Keratinocyte (primary cell): ENCODE data around the gene SH3RF2. TPM values are rescaled to one million over a fixed set of nuclear protein-coding genes. Genes with fewer than 3 reads are reported as not detected.

Experiments used
- DNase-seq: peaks from one replicate; pipeline ENCODE4 v3.0.0-alpha.2; 2011; ENCODE audit warnings: low read depth, missing footprints, low spot score
- FAIRE-seq: peaks from 2 replicates; lab custom pipeline; 2011; peaks lifted over from hg19 to GRCh38; lab: Jason Lieb, UNC
- H2AFZ ChIP-seq: 2 replicates; pipeline ENCODE4 v1.6.0; 2012; ENCODE audit warnings: low read length, control low read depth, inconsistent platforms; ENCODE audit not compliant: control insufficient read depth
- H3K27ac ChIP-seq: 2 replicates; pipeline ENCODE4 v1.5.1; 2011; ENCODE audit warnings: low read length; ENCODE audit not compliant: control insufficient read depth, insufficient read depth
- H3K27me3 ChIP-seq: 3 replicates; pipeline ENCODE4 v1.6.0; 2011; ENCODE audit warnings: low read length; ENCODE audit not compliant: control insufficient read depth, insufficient read depth; ENCODE audit errors: extremely low read depth
- H3K36me3 ChIP-seq, 2 experiments: 2 replicates in 1 of 2; 3 replicates in 1 of 2; pipeline ENCODE4 v1.5.1; 2011; ENCODE audit warnings: low read length in 2 of 2, mild to moderate bottlenecking in 1 of 2; ENCODE audit not compliant: control insufficient read depth in 2 of 2, insufficient read depth in 2 of 2; ENCODE audit errors: extremely low read depth in 1 of 2
- H3K4me1 ChIP-seq: 3 replicates; pipeline ENCODE4 v1.5.1; 2011; ENCODE audit warnings: low read length; ENCODE audit not compliant: control insufficient read depth, insufficient read depth; ENCODE audit errors: extremely low read depth
- H3K4me2 ChIP-seq: 3 replicates; pipeline ENCODE4 v1.6.0; 2011; ENCODE audit warnings: low read depth, low read length; ENCODE audit not compliant: control insufficient read depth, insufficient read depth; ENCODE audit errors: extremely low read depth
- H3K4me3 ChIP-seq, 3 experiments: fragments of 200-600 bp in 1 of 3; sonication (generic) in 1 of 3; 2 replicates in 2 of 3; 3 replicates in 1 of 3; pipeline ENCODE4 v1.5.1; 2011 to 2016; ENCODE audit warnings: low read length in 3 of 3, mild to moderate bottlenecking in 3 of 3, control low read depth in 2 of 3, inconsistent platforms in 1 of 3, low read depth in 1 of 3, mixed read lengths in 1 of 3, mixed run types in 1 of 3, moderate library complexity in 1 of 3; ENCODE audit not compliant: control insufficient read depth in 2 of 3, insufficient read depth in 2 of 3; ENCODE audit errors: extremely low read depth in 1 of 3
- H3K79me2 ChIP-seq: 2 replicates; pipeline ENCODE4 v1.6.0; 2012; ENCODE audit warnings: low read length; ENCODE audit not compliant: control insufficient read depth, insufficient read depth
- H3K9ac ChIP-seq: 3 replicates; pipeline ENCODE4 v1.6.0; 2011; ENCODE audit warnings: low read length; ENCODE audit not compliant: control insufficient read depth, insufficient read depth; ENCODE audit errors: extremely low read depth
- H3K9me1 ChIP-seq: 3 replicates; pipeline ENCODE4 v1.6.0; 2011; ENCODE audit warnings: low read length; ENCODE audit not compliant: control insufficient read depth, insufficient read depth; ENCODE audit errors: extremely low read depth
- H3K9me3 ChIP-seq: 2 replicates; pipeline ENCODE4 v1.5.1; 2012; ENCODE audit warnings: low read depth, low read length; ENCODE audit not compliant: control insufficient read depth
- H4K20me1 ChIP-seq: 3 replicates; pipeline ENCODE4 v1.6.0; 2011; ENCODE audit warnings: low read length; ENCODE audit not compliant: control insufficient read depth, insufficient read depth; ENCODE audit errors: extremely low read depth
- EZH2 ChIP-seq: IDR thresholded peaks from one replicate; pipeline ENCODE4 v1.6.1; 2012; ENCODE audit warnings: inconsistent platforms, mild to moderate bottlenecking, low read length, moderate library complexity
- dilution Hi-C: fragments of 300-500 bp; cut with MboI; formaldehyde crosslinking; loops from one replicate; pipeline ENCODE4 v1.7.0; 2020; ENCODE audit warnings: low sequenced_read_pairs; ENCODE audit not compliant: extremely low pct_ligation_motif_present
- polyA plus RNA-seq, 5 experiments: library from polyadenylated mRNA; depleted of rRNA in 3 of 5; stranded (reverse) in 3 of 5; stranded (forward) in 1 of 5; unstranded in 1 of 5; fragments of >200 nt; gene quantifications; 1 replicate in 1 of 5; 2 replicates in 3 of 5; 3 replicates in 1 of 5; pipeline versions ENCODE4 v1.2.1 to v1.2.3, GENCODE V29; 2011 to 2012; ENCODE audit warnings: missing spikeins in 2 of 5, low read depth in 1 of 5, low replicate concordance in 1 of 5
- TF ChIP-seq, protein P1 (sequence below), 3 experiments: IDR thresholded peaks in 1 of 3; conservative IDR thresholded peaks in 1 of 3; optimal IDR thresholded peaks in 1 of 3; 2 replicates in 2 of 3; 3 replicates in 1 of 3; pipeline versions ENCODE3 to v1.5.1; 2011; ENCODE audit warnings: low read length in 3 of 3, mild to moderate bottlenecking in 3 of 3, moderate library complexity in 2 of 3, control low read depth in 1 of 3, inconsistent platforms in 1 of 3; ENCODE audit not compliant: insufficient read depth in 2 of 3; ENCODE audit errors: extremely low read depth in 1 of 3

The SH3RF2 gene
- polyA plus RNA-seq, 1 donor (not counting 4 experiments of a cell fraction or from before 2014, with no cell fraction given) = 43.7 TPM

DNA sequence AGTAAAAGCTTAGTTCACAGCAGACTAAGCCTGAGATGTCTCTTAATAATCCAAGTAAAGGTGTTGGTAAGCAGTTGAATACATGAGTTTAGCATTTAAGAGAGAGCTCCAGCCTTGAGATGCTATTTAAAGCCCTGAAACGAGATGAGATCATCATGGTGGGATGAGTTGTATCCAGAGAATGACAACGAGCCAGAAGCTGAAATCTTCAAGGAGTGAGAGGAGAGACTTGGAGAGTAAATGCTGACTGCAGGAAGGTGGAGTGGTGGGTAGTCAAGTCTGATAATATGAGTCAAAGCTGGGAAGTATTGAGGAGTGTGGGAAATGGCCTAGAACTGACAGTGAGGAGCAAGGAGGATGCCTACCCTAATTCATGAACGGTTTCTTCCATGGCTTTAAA lies 115.3 kb downstream of the SH3RF2 start:
- no peaks in the 10 kb centered on the region for H4K20me1 ChIP-seq
- H3K4me3 ChIP-seq = no peak overlapping the region
- DNase-seq (no peak), FAIRE-seq (peak; percentile 55)
- H3K79me2 ChIP-seq = no peaks in the 10 kb centered on the region
- dilution Hi-C loops = no loop called here
- H3K9me3 ChIP-seq = no peaks in the 10 kb centered on the region
- H3K4me2 ChIP-seq = no peak overlapping the region
- H3K27ac ChIP-seq = no peak overlapping the region
- no peaks in the 10 kb centered on the region for H3K27me3 ChIP-seq
- H2AFZ ChIP-seq = no peak overlapping the region
- peaks cover 17% of the 10 kb centered on the region for H3K4me1 ChIP-seq
- TF ChIP-seq, protein P1, sequence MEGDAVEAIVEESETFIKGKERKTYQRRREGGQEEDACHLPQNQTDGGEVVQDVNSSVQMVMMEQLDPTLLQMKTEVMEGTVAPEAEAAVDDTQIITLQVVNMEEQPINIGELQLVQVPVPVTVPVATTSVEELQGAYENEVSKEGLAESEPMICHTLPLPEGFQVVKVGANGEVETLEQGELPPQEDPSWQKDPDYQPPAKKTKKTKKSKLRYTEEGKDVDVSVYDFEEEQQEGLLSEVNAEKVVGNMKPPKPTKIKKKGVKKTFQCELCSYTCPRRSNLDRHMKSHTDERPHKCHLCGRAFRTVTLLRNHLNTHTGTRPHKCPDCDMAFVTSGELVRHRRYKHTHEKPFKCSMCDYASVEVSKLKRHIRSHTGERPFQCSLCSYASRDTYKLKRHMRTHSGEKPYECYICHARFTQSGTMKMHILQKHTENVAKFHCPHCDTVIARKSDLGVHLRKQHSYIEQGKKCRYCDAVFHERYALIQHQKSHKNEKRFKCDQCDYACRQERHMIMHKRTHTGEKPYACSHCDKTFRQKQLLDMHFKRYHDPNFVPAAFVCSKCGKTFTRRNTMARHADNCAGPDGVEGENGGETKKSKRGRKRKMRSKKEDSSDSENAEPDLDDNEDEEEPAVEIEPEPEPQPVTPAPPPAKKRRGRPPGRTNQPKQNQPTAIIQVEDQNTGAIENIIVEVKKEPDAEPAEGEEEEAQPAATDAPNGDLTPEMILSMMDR (optimal IDR thresholded peaks at IDR 0.05 in 1 of 3, IDR thresholded peaks at IDR 0.05 in 1 of 3, conservative IDR thresholded peaks at IDR 0.05 in 1 of 3; ENCODE audit: extremely low read depth in 1 of 3, insufficient read depth in 2 of 3, low read length in 3 of 3) = no peak
- no peak for TF ChIP-seq EZH2
- no peaks in the 10 kb centered on the region for H3K9me1 ChIP-seq
- H3K36me3 ChIP-seq = peaks cover 50 to 51% of the 10 kb centered on the region in 2 experiments
- H3K9ac ChIP-seq = no peak overlapping the region

DNA sequence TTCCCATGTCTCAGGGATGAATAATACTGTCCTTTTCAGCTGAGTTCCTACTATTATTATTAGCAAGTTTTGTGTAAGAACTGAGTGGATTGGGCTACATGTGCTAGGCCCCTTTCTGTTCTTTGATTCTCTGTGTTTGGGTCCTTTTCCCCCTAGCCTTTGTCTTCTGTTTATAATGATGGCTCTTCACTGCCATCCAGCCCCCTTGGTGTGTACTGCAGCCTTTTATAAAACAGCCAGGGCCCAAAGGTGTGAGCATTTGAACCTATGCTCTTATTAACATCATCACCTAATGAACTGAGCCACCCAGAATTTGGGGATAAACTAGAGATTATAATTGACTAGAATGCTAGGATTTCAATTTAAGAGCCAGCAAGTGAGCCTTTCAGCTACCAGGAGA lies 116.4 kb downstream of the SH3RF2 start:
- dilution Hi-C loops = no loop called here
- Histone ChIP-seq H3K4me1 (peaks cover 6% of the 10 kb centered on the region), H3K79me2 (no peaks in the 10 kb centered on the region), H3K9ac (no peak overlapping the region), H3K4me2 (no peak overlapping the region), H3K9me3 (no peaks in the 10 kb centered on the region), H3K27me3 (no peaks in the 10 kb centered on the region), H4K20me1 (no peaks in the 10 kb centered on the region), H2AFZ (no peak overlapping the region), H3K9me1 (no peaks in the 10 kb centered on the region), H3K36me3 (peaks cover 48 to 55% of the 10 kb centered on the region in 2 experiments), H3K27ac (no peak overlapping the region), H3K4me3 (no peak overlapping the region)
- DNase-seq (no peak), FAIRE-seq (no peak)
- TF ChIP-seq EZH2 = no peak
- TF ChIP-seq, protein P1 (optimal IDR thresholded peaks at IDR 0.05 in 1 of 3, IDR thresholded peaks at IDR 0.05 in 1 of 3, conservative IDR thresholded peaks at IDR 0.05 in 1 of 3; ENCODE audit: extremely low read depth in 1 of 3, insufficient read depth in 2 of 3, low read length in 3 of 3) = peak; percentile 21 to 44 (median 26)
